ENCODE measurements around the gene RAD52. TPM values are rescaled to one million over a fixed set of nuclear protein-coding genes. Genes with fewer than 3 reads are reported as not detected.

RAD52 gene
- total RNA-seq, 1 experiment from 2014 or later, result 17.4 TPM

- Histone ChIP-seq H3F3A (ENCODE audit: low read length, unreplicated experiment) (no peaks in the 10 kb centered on the region), H3K36me3 (ENCODE audit: low read depth, low read length) (peaks cover 76% of the 10 kb centered on the region), H3K9ac (ENCODE audit: low read length) (no peak overlapping the region), H3K4me2 (ENCODE audit: low read length) (no peak overlapping the region), H3K9me2 (replicated peaks; ENCODE audit: low read length) (no peaks in the 10 kb centered on the region), H3K79me2 (ENCODE audit: low read length) (no peaks in the 10 kb centered on the region), H3K27ac (ENCODE audit: low read length) (no peak overlapping the region), H4K20me1 (ENCODE audit: low read length) (no peaks in the 10 kb centered on the region), H3K9me3 (ENCODE audit: low read length) (no peaks in the 10 kb centered on the region), H3K4me3 (ENCODE audit: low read length) (no peak overlapping the region), H3K4me1 (ENCODE audit: insufficient read depth, low read length) (no peaks in the 10 kb centered on the region), H2AFZ (ENCODE audit: low read length) (no peak overlapping the region), H3K27me3 (ENCODE audit: low read length) (no peaks in the 10 kb centered on the region)
- CTCF ChIA-PET, result no interaction called here
- POLR2A ChIA-PET (ENCODE audit: unreplicated experiment), result no interaction called here
- ATAC-seq (no peak), DNase-seq (no peak)
- TF ChIP-seq EZH2phosphoT487 (IDR thresholded peaks at IDR 0.05; ENCODE audit: borderline replicate concordance, low read length), result no peak
- TF ChIP-seq CTCF (conservative IDR thresholded peaks at IDR 0.05; ENCODE audit: low read depth, low read length), result no peak
- intact Hi-C loops (cut with micrococcal nuclease), result no loop called here
- BruUV-seq (replicated peaks), result TSS peak; percentile 40
Observed at GRCh38 chr12:884746-885414, 64.6 kb downstream of the RAD52 start.

GRCh38 chr12:880656-881055, 68.8 kb downstream of the RAD52 start:
- no peak for TF ChIP-seq EZH2phosphoT487 (IDR thresholded peaks at IDR 0.05; ENCODE audit: borderline replicate concordance, low read length)
- TF ChIP-seq EZH2 (IDR thresholded peaks at IDR 0.05; ENCODE audit: low read length, unreplicated experiment), result no peak
- TF ChIP-seq CTCF (conservative IDR thresholded peaks at IDR 0.05; ENCODE audit: low read depth, low read length), result no peak
- Histone ChIP-seq H3K9me2 (replicated peaks; ENCODE audit: low read length) (no peaks in the 10 kb centered on the region), H3F3A (ENCODE audit: low read length, unreplicated experiment) (no peaks in the 10 kb centered on the region), H3K4me2 (ENCODE audit: low read length) (no peak overlapping the region), H3K36me3 (ENCODE audit: low read depth, low read length) (peaks cover 45% of the 10 kb centered on the region), H3K27me3 (ENCODE audit: low read length) (no peaks in the 10 kb centered on the region), H3K9ac (ENCODE audit: low read length) (no peak overlapping the region), H3K79me2 (ENCODE audit: low read length) (no peaks in the 10 kb centered on the region), H4K20me1 (ENCODE audit: low read length) (no peaks in the 10 kb centered on the region), H3K27ac (ENCODE audit: low read length) (no peak overlapping the region), H3K4me1 (ENCODE audit: insufficient read depth, low read length) (no peaks in the 10 kb centered on the region), H3K4me3 (ENCODE audit: low read length) (no peak overlapping the region), H2AFZ (ENCODE audit: low read length) (no peak overlapping the region), H3K9me3 (ENCODE audit: low read length) (no peaks in the 10 kb centered on the region)
- DNase-seq, result no peak
- intact Hi-C loops (cut with micrococcal nuclease), result no loop called here
- POLR2A ChIA-PET (ENCODE audit: unreplicated experiment), result no interaction called here
- no peak for ATAC-seq
- CTCF ChIA-PET, result no interaction called here
- no TSS peak for BruUV-seq (replicated peaks)

GRCh38 chr12:879641-880040, 69.9 kb downstream of the RAD52 start:
- Histone ChIP-seq H2AFZ (ENCODE audit: low read length) (no peak overlapping the region), H3K4me2 (ENCODE audit: low read length) (no peak overlapping the region), H4K20me1 (ENCODE audit: low read length) (no peaks in the 10 kb centered on the region), H3K27ac (ENCODE audit: low read length) (no peak overlapping the region), H3K4me3 (ENCODE audit: low read length) (no peak overlapping the region), H3K79me2 (ENCODE audit: low read length) (no peaks in the 10 kb centered on the region), H3K4me1 (ENCODE audit: insufficient read depth, low read length) (no peaks in the 10 kb centered on the region), H3K9me2 (replicated peaks; ENCODE audit: low read length) (no peaks in the 10 kb centered on the region), H3K9me3 (ENCODE audit: low read length) (no peaks in the 10 kb centered on the region), H3K9ac (ENCODE audit: low read length) (no peak overlapping the region), H3F3A (ENCODE audit: low read length, unreplicated experiment) (no peaks in the 10 kb centered on the region), H3K36me3 (ENCODE audit: low read depth, low read length) (peaks cover 35% of the 10 kb centered on the region), H3K27me3 (ENCODE audit: low read length) (no peaks in the 10 kb centered on the region)
- no TSS peak for BruUV-seq (replicated peaks)
- no peak for TF ChIP-seq EZH2phosphoT487 (IDR thresholded peaks at IDR 0.05; ENCODE audit: borderline replicate concordance, low read length)
- TF ChIP-seq EZH2 (IDR thresholded peaks at IDR 0.05; ENCODE audit: low read length, unreplicated experiment), result no peak
- no peak for TF ChIP-seq CTCF (conservative IDR thresholded peaks at IDR 0.05; ENCODE audit: low read depth, low read length)
- ChIA-PET CTCF (no interaction called here), POLR2A (ENCODE audit: unreplicated experiment) (no interaction called here)
- intact Hi-C loops (cut with micrococcal nuclease), result no loop called here
- no peak for DNase-seq
- ATAC-seq, result no peak
